ENCODE measurements around the gene FAM47B. TPM values are rescaled to one million over a fixed set of nuclear protein-coding genes. Genes with fewer than 3 reads are reported as not detected.

Gene FAM47B
- polyA plus RNA-seq, 1 experiment: not detected

- Histone ChIP-seq H3K9me3 (ENCODE audit: control insufficient read depth, insufficient read depth, low read length) (no peaks in the 10 kb centered on the region), H3K27ac (ENCODE audit: low read depth, low read length) (no peak overlapping the region), H3K4me3 (ENCODE audit: low read depth, low read length) (no peak overlapping the region), H3K27me3 (ENCODE audit: control insufficient read depth, insufficient read depth, low read length) (no peaks in the 10 kb centered on the region)
- CTCF ChIA-PET: no interaction called here
- DNase-seq (ENCODE audit: low read depth, low spot score): no peak
- no peak for TF ChIP-seq CTCF (IDR thresholded peaks at IDR 0.05; ENCODE audit: low read depth, low read length)
- POLR2A ChIA-PET: no interaction called here
These were observed 33.4 kb upstream of the FAM47B start for GRCh38 chrX:34909151-34909550.

- Histone ChIP-seq H3K4me3 (ENCODE audit: low read depth, low read length) (no peak overlapping the region), H3K27me3 (ENCODE audit: control insufficient read depth, insufficient read depth, low read length) (no peaks in the 10 kb centered on the region), H3K9me3 (ENCODE audit: control insufficient read depth, insufficient read depth, low read length) (no peaks in the 10 kb centered on the region), H3K27ac (ENCODE audit: low read depth, low read length) (no peak overlapping the region)
- ChIA-PET POLR2A (no interaction called here), CTCF (interaction anchor here (1.4 kb wide), 1 partner anchor 277 kb away, joined by 5 read pairs; no protein-coding TSS in a partner anchor)
- DNase-seq (ENCODE audit: low read depth, low spot score): no peak
- TF ChIP-seq CTCF (IDR thresholded peaks at IDR 0.05; ENCODE audit: low read depth, low read length): no peak
These were observed 27.0 kb upstream of the FAM47B start for GRCh38 chrX:34915463-34916225.

GRCh38 chrX:34917146-34917545 lies 25.4 kb upstream of the FAM47B start:
- no peak overlapping the region for H3K4me3 ChIP-seq (ENCODE audit: low read depth, low read length)
- ChIA-PET POLR2A (no interaction called here), CTCF (interaction anchor here (3.6 kb wide), 1 partner anchor 279 kb away, joined by 30 read pairs; no protein-coding TSS in a partner anchor)
- no peaks in the 10 kb centered on the region for H3K27me3 ChIP-seq (ENCODE audit: control insufficient read depth, insufficient read depth, low read length)
- no peak overlapping the region for H3K27ac ChIP-seq (ENCODE audit: low read depth, low read length)
- TF ChIP-seq CTCF (IDR thresholded peaks at IDR 0.05; ENCODE audit: low read depth, low read length): no peak
- no peaks in the 10 kb centered on the region for H3K9me3 ChIP-seq (ENCODE audit: control insufficient read depth, insufficient read depth, low read length)
- no peak for DNase-seq (ENCODE audit: low read depth, low spot score)

GRCh38 chrX:34918091-34918736 lies 24.4 kb upstream of the FAM47B start:
- no peak overlapping the region for H3K4me3 ChIP-seq (ENCODE audit: low read depth, low read length)
- H3K27me3 ChIP-seq (ENCODE audit: control insufficient read depth, insufficient read depth, low read length): no peaks in the 10 kb centered on the region
- TF ChIP-seq CTCF (IDR thresholded peaks at IDR 0.05; ENCODE audit: low read depth, low read length): no peak
- DNase-seq (ENCODE audit: low read depth, low spot score): peak; percentile 7
- ChIA-PET CTCF (interaction anchor here (1.0 to 3.6 kb wide), 12 partner anchors 10 to 341 kb away, joined by 3 to 30 read pairs (median 4); no protein-coding TSS in a partner anchor), POLR2A (no interaction called here)
- H3K9me3 ChIP-seq (ENCODE audit: control insufficient read depth, insufficient read depth, low read length): no peaks in the 10 kb centered on the region
- no peak overlapping the region for H3K27ac ChIP-seq (ENCODE audit: low read depth, low read length)

- Histone ChIP-seq H3K27ac (ENCODE audit: low read depth, low read length) (no peak overlapping the region), H3K27me3 (ENCODE audit: control insufficient read depth, insufficient read depth, low read length) (no peaks in the 10 kb centered on the region), H3K4me3 (ENCODE audit: low read depth, low read length) (no peak overlapping the region), H3K9me3 (ENCODE audit: control insufficient read depth, insufficient read depth, low read length) (no peaks in the 10 kb centered on the region)
- TF ChIP-seq CTCF (IDR thresholded peaks at IDR 0.05; ENCODE audit: low read depth, low read length): peak; percentile 61
- ChIA-PET POLR2A (no interaction called here), CTCF (interaction anchor here (0.6 to 3.6 kb wide), 16 partner anchors 9 to 342 kb away, joined by 3 to 30 read pairs (median 4); no protein-coding TSS in a partner anchor)
- peak; percentile 30 for DNase-seq (ENCODE audit: low read depth, low spot score)
These were observed 23.7 kb upstream of the FAM47B start for GRCh38 chrX:34918856-34919255.

Data from AG04450 (cell line).